ENCODE results near the gene RUBCNL.

Gene RUBCNL

DNA sequence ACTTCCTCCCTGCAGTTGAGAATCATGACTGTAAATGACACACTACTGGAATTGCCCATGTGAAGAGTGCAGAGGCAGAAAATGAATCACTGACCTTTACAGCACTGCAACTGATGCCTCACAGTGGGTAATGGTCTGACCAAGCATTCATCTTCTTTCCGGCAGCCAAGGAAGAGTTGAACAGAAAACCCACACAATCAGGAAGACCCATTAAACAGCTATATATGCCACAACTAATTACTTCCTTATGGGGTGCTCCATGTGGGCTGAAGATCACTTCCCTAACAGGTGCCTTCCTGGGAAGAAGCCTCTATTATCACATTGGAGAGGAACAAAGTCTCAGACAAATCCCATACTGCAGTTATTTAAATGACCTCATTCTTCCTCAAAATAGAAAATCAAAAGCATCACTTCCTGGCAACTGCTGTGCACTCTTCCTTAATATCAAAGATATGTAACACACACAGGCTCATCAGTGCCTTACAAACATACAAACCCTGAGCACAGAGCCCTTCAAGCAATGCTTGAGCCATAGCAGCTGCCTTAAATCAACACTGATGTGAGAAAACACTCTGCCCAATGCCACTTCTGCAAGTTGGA is 45.8 kb downstream of the RUBCNL start:
- no peak for DNase-seq (ENCODE audit: low spot score)

DNA sequence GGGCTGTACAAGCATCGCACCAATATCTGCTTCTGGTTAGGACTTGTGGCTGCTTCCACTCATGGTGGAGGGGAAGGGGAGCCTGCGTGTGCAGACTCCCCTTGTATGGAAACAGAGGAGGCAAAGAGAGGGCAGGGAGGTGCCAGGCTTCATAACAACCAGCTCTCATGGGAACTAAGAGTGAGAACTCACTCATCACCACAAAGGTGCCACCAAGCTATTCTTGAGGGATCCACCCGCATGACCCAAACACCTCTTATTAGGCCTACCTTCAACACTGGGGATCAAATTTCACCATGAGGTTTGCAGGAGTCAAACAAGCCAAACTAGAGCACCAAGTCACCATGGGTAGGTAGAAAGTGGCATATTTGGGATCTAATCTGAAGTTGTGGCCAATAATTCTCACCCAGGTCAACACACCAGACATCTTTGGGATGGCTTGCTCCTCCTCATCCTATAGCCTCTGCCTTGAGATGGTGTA is 46.4 kb downstream of the RUBCNL start:
- no peak for DNase-seq (ENCODE audit: low spot score)

DNA sequence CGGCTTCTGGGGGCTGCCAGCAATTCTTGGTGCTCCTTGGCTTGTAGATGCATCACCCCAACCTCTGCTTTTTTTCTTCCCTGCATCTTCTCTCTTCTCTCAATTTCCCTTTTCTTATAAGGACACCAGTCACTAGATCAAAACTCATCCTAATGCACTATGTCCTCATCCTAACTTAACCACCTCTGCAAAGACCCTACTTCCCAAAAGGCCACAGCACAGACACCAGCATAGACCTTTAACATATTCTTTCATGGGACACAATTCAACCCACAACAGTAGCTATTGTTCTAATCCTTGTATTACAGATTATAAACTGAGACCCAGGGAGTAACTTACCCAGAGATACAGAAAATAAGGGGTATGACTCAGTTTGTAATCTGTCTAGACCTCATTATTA is 47.0 kb downstream of the RUBCNL start:
- no peak for DNase-seq (ENCODE audit: low spot score)

DNA sequence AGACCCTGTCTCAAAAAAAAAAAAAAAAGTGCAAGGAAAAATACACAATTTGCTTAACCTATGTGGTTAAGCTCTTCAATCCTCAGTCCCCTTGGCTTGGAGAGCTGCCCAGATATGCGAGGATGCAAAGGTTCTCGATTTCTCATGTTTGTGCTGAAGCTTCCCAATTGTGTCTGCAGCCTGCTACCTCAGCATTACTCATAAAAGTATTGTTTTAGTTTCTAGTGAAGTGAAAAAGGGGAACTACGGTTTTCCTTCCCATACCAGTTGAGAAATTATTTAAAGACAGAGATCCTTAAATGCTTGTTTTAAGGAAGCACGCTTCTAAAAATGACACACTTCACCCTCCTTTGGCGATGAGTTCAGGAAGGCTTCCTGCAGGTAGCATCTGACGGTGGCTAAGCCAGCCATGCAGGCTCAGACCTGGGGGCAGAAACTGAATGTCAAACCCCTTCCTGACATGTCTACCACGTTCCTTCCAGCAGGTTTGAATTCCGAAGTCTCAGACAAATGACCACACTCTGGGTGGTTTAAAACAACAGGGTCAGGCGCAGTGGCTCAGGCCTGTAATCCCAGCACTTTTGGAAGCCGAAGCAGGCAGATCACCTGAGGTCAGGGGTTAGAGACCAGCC is 47.9 kb downstream of the RUBCNL start:
- no peak for DNase-seq (ENCODE audit: low spot score)

DNA sequence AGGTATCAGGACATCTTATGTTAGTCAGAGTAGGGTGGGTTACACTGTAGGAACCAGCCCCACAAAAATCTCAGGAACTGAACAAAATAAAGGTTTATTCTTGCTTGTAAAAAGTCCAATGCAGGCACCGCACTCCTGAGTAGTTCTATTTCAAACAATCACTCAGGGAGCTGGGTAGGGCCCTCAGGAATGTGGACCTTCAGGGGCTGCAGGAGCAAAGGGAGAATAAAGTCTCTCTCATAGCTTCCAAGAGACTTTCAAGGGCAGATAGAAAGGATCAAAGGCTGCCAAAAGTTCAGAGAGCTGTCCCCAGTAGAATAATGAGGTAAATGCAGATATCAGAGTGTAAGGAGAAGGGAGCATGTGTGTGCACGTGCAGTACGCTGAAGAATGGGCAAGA is 49.4 kb downstream of the RUBCNL start:
- no peak for DNase-seq (ENCODE audit: low spot score)

DNA sequence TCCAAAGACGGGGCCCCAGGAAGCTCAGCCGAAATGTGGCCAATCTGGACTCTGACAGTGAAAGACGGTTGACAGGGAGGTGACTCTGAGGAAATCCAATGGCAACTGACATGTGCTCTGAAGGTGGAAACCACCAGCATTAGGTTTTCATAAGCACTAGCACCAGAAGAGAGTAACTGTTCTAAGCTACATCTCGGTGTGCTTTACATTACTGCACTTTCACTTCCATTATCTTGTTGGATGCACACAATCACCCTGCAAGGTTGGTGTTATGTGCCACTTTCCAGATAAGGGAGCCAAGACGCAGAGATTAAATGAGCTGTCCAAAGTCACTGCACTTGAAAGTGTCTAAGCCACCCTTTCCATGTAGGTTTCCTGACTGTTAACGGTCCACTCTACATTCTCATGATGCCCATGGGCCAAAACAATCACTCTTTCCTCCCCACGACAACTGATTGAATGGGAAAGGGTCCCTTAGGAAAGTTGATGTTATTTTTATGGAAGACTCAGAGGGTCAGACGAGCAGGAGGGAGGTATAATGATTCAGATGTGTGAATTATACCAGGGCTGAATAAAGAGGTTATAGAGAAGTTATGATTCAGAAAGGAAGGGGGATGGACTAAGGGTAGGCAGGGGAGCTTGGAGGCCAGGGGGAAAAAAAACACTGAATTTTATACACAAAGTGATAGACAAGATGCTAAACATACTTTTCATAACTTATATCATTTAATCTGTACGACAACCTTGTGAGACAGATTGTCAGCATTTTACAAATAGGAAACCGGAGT is 52.8 kb downstream of the RUBCNL start:
- no peak for DNase-seq (ENCODE audit: low spot score)

DNA sequence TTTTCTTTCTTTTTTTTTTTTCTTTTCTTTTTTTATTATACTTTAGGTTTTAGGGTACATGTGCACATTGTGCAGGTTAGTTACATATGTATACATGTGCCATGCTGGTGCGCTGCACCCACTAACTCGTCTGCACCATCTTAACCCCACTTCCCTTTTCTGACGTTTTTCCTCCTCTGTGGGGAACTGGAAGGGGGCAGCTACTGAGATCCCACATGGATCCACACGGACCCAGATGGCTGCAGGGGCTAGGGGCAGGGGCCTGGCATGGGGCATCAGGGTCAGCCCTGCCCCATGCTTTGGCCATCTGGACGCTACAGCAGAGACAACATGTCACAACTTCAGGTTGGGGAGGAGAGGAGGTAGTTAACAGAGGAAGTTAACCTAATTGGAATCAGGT is 54.3 kb downstream of the RUBCNL start:
- no peak for DNase-seq (ENCODE audit: low spot score)

DNA sequence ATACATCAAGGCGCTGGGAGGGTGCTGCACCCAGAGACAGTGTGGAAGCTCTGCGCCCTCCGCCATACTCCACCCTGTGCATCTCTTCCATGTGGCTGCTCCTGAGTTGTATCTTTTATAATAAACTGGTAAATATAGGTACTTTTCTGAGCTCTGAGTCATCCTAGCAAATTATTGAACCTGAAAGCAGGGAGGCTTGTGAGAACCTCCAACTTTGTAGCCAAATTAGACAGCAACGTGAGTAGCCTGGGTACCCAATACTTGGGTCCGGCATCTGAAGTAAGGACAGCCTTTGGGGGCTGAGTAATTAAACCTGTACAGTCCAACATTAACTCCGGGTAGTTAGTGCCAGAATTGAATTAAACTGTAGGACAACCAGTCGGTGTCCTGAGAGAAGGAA is 57.4 kb downstream of the RUBCNL start:
- no peak for DNase-seq (ENCODE audit: low spot score)

DNA sequence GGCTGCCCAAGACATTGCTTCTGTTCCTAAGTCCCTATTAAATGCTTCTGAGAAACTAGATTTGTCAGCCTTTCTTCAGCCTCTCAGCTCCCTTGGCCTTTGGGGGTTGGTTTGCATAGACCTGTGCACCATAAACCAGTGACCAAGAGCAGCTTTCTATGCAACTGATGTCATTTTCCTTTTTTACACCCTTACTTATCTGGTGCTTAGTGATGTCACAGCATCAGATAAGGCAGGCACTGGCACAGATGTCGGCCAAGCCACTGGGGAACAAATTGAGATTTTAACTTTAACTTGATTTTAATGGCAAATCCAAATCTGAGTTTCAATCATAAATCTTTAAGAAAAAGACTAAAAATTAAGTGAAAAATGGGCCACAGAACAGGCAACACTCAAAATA is 59.8 kb downstream of the RUBCNL start:
- no peak for DNase-seq (ENCODE audit: low spot score)

DNA sequence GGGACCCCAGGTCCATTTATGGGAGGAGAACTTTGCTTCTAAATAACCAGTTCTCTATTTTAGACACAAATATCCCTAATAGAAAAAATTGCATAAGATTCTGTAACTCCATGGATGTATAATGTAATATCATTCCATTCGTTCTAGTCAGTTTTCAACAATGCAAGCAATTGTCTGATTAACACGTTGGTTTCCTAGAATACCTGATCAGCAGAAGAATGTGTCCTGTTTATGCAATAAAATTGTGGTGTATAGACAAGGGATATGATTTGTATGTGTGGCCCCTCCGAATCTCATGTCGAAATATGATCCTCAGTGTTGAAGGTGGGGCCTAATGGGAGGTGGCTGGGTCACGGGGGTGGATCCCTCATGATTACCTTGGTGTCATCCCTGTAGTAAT is 62.1 kb downstream of the RUBCNL start:
- DNase-seq (ENCODE audit: low spot score) = no peak

DNA sequence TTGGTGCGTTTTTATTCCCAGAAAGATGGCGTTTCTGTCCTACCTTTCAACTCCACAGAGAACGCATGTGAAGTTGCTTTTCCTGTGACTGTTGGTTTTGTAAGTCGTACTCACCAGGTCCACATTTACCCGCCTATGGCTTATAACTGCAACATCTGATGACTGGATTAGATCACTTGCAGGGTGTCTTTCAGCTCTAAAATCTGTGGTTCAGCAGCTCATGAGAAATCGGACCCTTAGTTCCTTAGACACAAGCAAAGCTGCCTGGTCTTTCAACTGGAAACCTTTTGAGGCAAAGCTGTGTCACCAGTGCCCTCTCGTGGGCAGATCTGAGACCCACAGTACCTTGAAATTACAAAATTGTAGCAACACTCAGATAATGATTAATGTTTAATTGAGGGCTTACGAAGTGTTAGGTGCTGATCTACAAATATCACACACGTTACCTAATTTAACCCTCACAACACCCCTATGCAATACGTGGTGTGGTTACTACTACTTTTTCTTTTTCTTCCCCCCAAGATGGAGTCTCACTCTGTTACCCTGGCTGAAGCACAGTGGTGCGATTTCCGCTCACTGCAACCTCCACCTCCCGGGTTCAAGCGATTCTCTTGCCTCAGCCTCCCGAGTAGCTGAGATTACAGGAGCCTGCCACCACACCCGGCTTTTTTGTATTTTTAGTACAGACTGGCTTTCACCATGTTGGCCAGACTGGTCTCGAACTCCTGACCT is 65.4 kb downstream of the RUBCNL start:
- peak; percentile 28 for DNase-seq (ENCODE audit: low spot score)

DNA sequence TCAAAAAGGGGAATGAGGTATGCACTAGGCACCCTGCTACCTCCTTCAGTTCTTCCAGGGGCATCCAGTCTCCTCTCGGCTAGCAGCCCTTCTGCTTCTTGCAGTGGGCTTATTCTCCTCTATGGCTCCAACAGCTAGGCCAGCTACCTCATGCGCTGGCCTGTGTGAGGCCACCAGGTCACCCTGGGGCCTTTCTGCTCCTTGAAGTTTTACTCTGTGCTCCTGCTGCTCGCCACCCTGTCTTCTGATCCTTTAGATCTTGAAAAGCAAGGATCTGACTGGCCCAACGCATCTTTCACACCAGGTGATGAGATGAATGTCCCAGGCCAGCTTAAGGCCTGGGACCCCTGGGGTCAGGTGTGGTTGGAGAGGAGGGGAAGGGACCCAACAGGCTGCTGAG is 66.2 kb downstream of the RUBCNL start:
- DNase-seq (ENCODE audit: low spot score) = no peak

DNA sequence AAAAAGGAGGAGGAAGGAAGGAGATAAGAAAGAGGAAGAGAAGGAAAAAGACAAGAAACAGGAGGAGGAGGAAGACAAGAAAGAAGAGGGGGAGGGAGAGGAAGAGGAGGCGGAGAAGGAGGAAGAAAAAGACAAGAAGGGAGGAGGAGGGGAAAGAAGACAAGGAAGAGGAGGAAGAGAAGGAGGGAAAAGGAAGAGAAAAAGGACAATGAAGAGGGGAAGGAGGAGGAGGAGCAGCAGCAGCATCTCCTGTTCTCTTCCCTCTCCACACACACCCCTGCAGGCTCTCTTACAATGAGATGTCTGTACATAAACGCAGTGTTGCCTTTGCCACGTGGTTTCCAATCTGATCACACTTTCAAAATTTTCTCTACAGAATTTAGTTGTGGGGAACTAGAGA is 66.6 kb downstream of the RUBCNL start:
- no peak for DNase-seq (ENCODE audit: low spot score)

DNA sequence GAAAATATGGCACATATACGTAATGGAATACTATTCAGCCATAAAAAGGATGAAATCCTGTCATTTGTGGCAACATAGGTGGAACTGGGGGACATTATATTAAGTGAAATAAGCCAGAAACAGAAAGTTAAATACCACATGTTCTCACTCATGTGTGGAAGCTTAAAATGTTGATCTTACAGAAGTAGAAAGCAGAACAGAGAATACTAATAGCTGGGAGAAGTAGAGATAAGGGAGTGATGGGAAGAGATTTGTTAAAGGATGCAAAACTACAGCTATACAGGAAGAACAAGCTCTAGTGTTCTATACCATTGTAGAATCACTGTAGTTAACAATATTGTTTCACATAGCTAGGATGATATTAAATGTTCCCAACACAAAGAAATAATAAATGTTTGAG is 68.1 kb downstream of the RUBCNL start:
- no peak for DNase-seq (ENCODE audit: low spot score)

DNA sequence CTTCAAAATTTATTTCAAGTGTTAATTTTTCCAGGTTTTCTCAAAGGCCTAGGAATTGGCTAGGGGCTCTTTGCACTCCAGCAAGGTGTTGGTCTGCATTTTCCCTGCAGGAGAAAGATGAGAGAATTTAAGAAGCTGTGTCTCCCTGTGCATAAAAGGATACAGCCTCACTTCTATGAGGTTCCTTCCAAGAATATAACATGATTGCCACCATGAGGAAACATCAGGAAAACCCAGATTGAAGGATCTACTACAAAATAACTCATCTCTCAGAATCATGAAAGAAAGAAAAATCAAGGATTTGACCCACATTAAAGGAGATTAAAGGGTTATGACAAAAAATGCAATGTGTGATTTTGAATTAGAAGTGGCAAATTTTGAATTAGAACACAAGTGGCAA is 69.9 kb downstream of the RUBCNL start:
- DNase-seq (ENCODE audit: low spot score) = no peak

DNA sequence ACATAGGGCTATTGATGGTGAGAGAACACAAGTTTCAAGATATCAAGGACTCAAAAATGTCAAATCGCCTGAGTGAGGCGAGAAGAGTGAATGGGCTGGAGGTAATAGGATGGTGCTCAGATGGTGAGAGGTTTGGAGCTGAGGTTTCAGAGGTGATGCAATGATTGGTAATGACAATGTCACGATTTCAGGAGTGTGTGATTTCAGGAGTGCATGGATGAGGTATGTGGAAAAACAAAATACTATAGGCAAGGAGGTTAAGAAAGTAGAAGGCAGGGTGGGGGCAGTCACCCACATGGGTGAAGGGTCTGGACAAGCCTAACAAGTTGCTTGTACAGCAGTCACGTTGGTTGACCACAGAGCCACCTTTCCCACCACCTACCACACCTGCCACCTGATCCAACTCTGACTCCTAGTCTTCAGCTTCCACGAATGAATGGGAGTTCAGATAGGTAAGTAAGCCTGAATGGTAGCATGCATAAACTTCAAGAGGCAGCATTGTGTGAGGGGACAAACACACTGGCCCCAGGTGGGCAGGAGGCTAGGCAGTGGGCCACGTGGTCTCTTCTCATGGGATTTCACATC is 71.5 kb downstream of the RUBCNL start:
- no peak for DNase-seq (ENCODE audit: low spot score)

DNA sequence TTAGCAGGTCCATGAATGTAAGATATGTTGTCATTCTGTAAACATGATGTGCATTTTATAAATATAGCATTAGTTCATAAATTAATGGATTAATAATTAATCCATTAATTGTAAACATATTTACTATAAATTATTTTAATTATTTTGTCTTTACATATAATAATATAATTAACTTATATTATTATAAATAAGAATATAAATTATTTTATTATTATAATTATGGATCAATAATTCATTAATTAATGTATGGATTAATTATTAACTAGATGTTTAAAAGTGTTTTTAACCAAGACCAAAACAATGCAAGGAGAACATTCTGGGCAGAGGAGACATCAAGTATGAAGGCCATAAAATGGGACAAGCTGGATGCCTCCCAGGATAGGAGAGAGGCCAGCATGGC is 72.0 kb downstream of the RUBCNL start:
- no peak for DNase-seq (ENCODE audit: low spot score)

DNA sequence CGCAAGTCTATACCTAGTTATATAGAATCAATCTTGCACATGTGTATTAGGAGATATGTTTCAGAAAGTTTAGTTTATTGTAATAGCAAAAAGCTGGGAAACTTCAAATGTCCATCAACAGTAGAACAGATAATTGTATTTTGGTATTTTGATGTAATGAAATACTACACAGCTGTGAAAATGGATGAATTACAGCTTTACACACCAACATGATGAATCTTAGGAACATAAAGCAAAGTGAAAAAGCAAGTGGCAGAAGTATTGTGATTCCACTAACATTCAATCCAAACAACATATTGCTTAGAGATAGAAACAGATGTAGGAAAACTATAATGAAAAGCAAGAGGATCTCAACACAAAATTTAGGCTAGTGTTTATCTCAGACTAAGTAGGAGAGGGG is 72.5 kb downstream of the RUBCNL start:
- DNase-seq (ENCODE audit: low spot score) = no peak

DNA sequence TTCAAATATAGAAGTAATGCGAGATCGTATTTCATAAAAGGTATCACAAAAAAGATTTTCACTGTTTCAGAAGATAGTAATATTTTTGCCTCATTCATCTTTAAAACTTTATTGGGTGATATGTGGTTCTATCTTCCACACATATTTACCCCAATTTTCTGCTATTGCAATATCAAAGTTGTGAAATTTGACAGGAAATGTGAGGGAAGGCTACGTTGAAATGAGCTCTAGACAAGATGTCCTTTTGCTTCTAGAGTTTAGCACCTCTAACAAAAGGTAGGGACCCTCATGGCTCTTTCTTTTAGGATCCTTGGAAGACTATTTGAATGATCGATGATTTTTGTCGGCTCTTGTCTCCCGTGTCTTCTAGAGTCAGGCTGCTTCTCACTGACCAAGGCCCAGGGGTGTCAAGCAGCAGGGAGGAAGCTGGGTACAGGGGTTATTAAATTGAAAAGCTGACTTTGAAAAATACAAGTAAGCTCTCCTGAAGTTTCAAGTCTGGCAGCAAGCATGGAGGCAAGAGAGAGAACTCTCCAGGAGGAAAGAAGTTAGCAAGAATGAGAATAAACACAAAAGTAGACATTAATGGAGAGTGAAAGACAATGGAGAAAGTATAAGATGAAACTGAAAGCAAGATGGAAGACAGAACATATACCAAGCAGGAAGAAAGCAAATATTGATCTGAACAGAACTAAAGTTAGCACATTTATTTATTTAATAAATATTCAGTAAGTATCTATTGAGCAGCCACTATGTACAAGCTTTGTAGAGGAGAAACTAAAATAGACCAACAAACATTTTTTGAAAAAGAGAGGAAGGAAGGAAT is 73.4 kb downstream of the RUBCNL start:
- no peak for DNase-seq (ENCODE audit: low spot score)

DNA sequence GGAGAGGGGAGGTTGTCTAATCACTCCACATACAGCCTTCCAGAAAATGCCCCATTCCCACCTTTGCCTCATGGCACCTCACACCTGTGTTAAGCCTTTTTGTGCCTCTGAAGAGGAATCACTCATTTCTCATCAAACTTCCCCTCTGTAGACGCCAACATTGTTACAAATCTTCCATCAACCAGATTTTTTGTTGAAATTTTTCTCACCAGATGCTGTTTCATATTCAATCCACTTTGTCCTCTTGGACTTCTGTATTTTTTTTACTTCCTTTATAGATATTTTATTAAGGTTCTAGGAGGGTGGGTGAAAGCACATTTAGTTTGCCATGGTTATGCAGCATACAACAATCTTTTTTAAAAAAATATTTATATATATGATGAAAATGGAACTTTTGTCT is 74.0 kb downstream of the RUBCNL start:
- DNase-seq (ENCODE audit: low spot score) = no peak

DNA sequence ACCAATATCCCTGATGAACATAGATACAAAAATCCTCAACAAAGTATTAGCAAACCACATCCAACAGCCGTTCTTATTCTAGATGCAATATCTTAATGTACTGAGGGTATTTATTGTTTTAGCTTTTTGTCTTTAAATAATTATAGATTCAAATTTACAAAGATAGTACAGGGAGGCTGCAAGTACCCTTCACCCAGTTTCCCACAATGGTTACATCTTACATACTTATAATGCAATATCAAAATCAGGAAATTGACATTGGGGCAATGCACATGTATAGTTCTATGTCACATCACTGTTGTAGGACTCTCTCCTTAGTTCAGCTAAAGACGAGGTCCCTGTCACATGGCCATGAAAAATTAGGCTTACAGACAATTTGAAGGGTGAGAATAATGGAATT is 75.8 kb downstream of the RUBCNL start:
- DNase-seq (ENCODE audit: low spot score) = no peak
